H1 (cell line): Measurements from ENCODE around the gene SYK.

Experiments
- CHD2 ChIP-seq: IDR thresholded peaks from 2 replicates; pipeline ENCODE4 v1.6.1; 2012; ENCODE audit warnings: low read length, improper control_type of control experiment
- EGR1 ChIP-seq: IDR thresholded peaks from 2 replicates; pipeline ENCODE4 v1.6.1; 2011; ENCODE audit warnings: low read depth, low read length, borderline replicate concordance
- GABPA ChIP-seq: IDR thresholded peaks from 2 replicates; pipeline ENCODE4 v1.6.1; 2011; ENCODE audit warnings: mild to moderate bottlenecking, low read length, moderate library complexity, borderline replicate concordance; ENCODE audit not compliant: insufficient read depth
- HDAC2 ChIP-seq, 2 experiments: fragments of 300-600 bp in 1 of 2; sonication (generic) in 1 of 2; IDR thresholded peaks; 2 replicates each; pipeline ENCODE4 v1.6.1; 2011 to 2012; ENCODE audit warnings: low read depth in 2 of 2, low read length in 2 of 2, mild to moderate bottlenecking in 2 of 2, moderate library complexity in 2 of 2, borderline replicate concordance in 1 of 2, inconsistent platforms in 1 of 2
- JUN ChIP-seq: IDR thresholded peaks from 2 replicates; pipeline ENCODE4 v1.6.1; 2011; ENCODE audit warnings: low read depth, mild to moderate bottlenecking, improper control_type of control experiment, low read length
- JUND ChIP-seq: IDR thresholded peaks from 2 replicates; pipeline ENCODE4 v1.6.1; 2011; ENCODE audit warnings: mild to moderate bottlenecking, improper control_type of control experiment, low read length
- KDM1A ChIP-seq: fragments of 200-600, 300-600 bp; sonication (generic); IDR thresholded peaks from 2 replicates; pipeline ENCODE4 v1.7.1; 2016; ENCODE audit warnings: mild to moderate bottlenecking, low read length, borderline replicate concordance
- MAX ChIP-seq: IDR thresholded peaks from 2 replicates; pipeline ENCODE4 v1.6.1; 2012; ENCODE audit warnings: inconsistent platforms
- POLR2A ChIP-seq, 2 experiments: IDR thresholded peaks; 1 replicate in 1 of 2; 2 replicates in 1 of 2; pipeline ENCODE4 v1.6.1; 2011; ENCODE audit warnings: low read depth in 2 of 2, low read length in 2 of 2, mild to moderate bottlenecking in 2 of 2; ENCODE audit errors: control extremely low read depth in 1 of 2
- RNF2 ChIP-seq: fragments of 200-900, 300-1000 bp; sonication (generic); IDR thresholded peaks from 2 replicates; pipeline ENCODE4 v1.7.1; 2016; ENCODE audit warnings: borderline replicate concordance, low read depth, mild to moderate bottlenecking, antibody characterized with exemption, low read length; ENCODE audit not compliant: poor library complexity, severe bottlenecking; ENCODE audit errors: missing control alignments
- SIN3A ChIP-seq, 2 experiments: IDR thresholded peaks in 1 of 2; conservative IDR thresholded peaks in 1 of 2; 2 replicates each; pipeline ENCODE4 v1.6.1; 2011 to 2012; ENCODE audit warnings: low read length in 2 of 2, improper control_type of control experiment in 1 of 2, low read depth in 1 of 2, mild to moderate bottlenecking in 1 of 2
- SIX5 ChIP-seq: IDR thresholded peaks from 2 replicates; pipeline ENCODE4 v1.6.1; 2011; ENCODE audit warnings: mild to moderate bottlenecking, low read depth, low read length
- TF ChIP-seq, protein P1 (sequence below), 3 experiments: IDR thresholded peaks; 1 replicate in 2 of 3; 2 replicates in 1 of 3; pipeline versions ENCODE4 v1.5.1 to v1.6.1; 2011; ENCODE audit warnings: low read length in 3 of 3, mild to moderate bottlenecking in 3 of 3, inconsistent platforms in 2 of 3, low read depth in 1 of 3, moderate library complexity in 1 of 3; ENCODE audit not compliant: insufficient read depth in 1 of 3; ENCODE audit errors: control extremely low read depth in 1 of 3

GRCh38 chr9:90839183-90839728 is 37.6 kb downstream of the SYK start:
- TF ChIP-seq, protein P1, sequence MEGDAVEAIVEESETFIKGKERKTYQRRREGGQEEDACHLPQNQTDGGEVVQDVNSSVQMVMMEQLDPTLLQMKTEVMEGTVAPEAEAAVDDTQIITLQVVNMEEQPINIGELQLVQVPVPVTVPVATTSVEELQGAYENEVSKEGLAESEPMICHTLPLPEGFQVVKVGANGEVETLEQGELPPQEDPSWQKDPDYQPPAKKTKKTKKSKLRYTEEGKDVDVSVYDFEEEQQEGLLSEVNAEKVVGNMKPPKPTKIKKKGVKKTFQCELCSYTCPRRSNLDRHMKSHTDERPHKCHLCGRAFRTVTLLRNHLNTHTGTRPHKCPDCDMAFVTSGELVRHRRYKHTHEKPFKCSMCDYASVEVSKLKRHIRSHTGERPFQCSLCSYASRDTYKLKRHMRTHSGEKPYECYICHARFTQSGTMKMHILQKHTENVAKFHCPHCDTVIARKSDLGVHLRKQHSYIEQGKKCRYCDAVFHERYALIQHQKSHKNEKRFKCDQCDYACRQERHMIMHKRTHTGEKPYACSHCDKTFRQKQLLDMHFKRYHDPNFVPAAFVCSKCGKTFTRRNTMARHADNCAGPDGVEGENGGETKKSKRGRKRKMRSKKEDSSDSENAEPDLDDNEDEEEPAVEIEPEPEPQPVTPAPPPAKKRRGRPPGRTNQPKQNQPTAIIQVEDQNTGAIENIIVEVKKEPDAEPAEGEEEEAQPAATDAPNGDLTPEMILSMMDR (IDR thresholded peaks at IDR 0.05; ENCODE audit: control extremely low read depth in 1 of 3, insufficient read depth in 1 of 3, low read depth in 1 of 3, low read length in 3 of 3): no peak
- TF ChIP-seq POLR2A (IDR thresholded peaks at IDR 0.05; ENCODE audit: control extremely low read depth in 1 of 2, low read depth in 2 of 2, low read length in 2 of 2) (no peak), SIN3A (conservative IDR thresholded peaks at IDR 0.05 in 1 of 2, IDR thresholded peaks at IDR 0.05 in 1 of 2; ENCODE audit: low read depth in 1 of 2, low read length in 2 of 2) (no peak), MAX (no peak), SIX5 (no peak), GABPA (no peak), JUND (no peak), HDAC2 (IDR thresholded peaks at IDR 0.05; ENCODE audit: borderline replicate concordance in 1 of 2, low read depth in 2 of 2, low read length in 2 of 2) (no peak), KDM1A (no peak), JUN (no peak), EGR1 (no peak), RNF2 (no peak), CHD2 (no peak)
